Mammary epithelial cell (primary cell): ENCODE results near the gene MSGN1.

Experiments
- EZH2 ChIP-seq: IDR thresholded peaks from 2 replicates; pipeline ENCODE4 v1.6.1; 2012; ENCODE audit warnings: low read length, inconsistent platforms, borderline replicate concordance
- TF ChIP-seq, protein P1 (sequence below), 2 donors: IDR thresholded peaks in 1 of 2; conservative IDR thresholded peaks in 1 of 2; 2 replicates each; pipeline ENCODE4 v1.5.1; 2011 to 2012; ENCODE audit warnings: inconsistent platforms in 2 of 2, low read length in 2 of 2, mild to moderate bottlenecking in 2 of 2, control low read depth in 1 of 2, low read depth in 1 of 2; ENCODE audit not compliant: insufficient read depth in 1 of 2; ENCODE audit errors: extremely low read depth in 1 of 2

DNA sequence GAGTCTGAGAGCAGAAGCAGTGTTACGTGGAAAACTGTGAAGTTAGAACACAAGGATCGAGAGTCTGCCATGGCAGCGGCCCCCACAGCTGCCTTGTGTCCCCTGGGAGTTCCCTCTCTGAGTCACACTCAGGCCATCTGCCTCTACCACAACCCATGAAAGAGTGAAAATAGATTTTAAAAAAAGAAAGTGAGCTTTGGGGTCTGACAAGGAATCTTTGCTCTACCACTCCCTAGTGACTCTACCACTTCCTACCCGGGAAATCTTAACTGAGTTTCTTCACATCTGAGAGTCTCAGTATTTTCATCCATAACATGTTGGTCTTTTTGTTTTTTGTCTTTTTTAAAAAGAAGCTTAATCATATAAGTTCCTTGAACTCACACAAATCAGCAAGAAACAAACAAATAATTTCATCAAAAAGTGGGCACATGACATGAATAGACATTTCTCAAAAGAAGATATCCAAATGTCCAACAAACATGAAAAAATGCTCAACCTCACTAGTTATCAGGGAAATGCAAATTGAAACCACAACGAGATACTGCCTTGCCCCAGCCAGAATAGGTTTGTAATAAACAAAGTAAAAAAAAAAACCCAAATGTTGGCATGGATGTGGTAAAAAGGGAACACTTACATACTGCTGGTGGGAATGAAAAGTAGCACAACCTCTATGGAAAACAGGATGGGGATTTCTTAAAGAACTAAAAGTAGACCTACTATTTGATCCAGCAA lies 2.4 kb upstream of the MSGN1 start:
- TF ChIP-seq, protein P1, sequence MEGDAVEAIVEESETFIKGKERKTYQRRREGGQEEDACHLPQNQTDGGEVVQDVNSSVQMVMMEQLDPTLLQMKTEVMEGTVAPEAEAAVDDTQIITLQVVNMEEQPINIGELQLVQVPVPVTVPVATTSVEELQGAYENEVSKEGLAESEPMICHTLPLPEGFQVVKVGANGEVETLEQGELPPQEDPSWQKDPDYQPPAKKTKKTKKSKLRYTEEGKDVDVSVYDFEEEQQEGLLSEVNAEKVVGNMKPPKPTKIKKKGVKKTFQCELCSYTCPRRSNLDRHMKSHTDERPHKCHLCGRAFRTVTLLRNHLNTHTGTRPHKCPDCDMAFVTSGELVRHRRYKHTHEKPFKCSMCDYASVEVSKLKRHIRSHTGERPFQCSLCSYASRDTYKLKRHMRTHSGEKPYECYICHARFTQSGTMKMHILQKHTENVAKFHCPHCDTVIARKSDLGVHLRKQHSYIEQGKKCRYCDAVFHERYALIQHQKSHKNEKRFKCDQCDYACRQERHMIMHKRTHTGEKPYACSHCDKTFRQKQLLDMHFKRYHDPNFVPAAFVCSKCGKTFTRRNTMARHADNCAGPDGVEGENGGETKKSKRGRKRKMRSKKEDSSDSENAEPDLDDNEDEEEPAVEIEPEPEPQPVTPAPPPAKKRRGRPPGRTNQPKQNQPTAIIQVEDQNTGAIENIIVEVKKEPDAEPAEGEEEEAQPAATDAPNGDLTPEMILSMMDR (conservative IDR thresholded peaks at IDR 0.05 in 1 of 2, IDR thresholded peaks at IDR 0.05 in 1 of 2; ENCODE audit: extremely low read depth in 1 of 2, insufficient read depth in 1 of 2, low read depth in 1 of 2, low read length in 2 of 2) = no peak
- no peak for TF ChIP-seq EZH2
